SU-DHL-6 (cell line): Measurements from ENCODE around the gene TMTC1.

Experiments used
- EZH2phosphoT487 ChIP-seq: fragments of 200-600 bp; sonication (generic), shearing (Covaris generic); conservative IDR thresholded peaks from 2 replicates; pipeline ENCODE4 v1.6.1; 2018; ENCODE audit warnings: mild to moderate bottlenecking, antibody characterized with exemption, low read length, moderate library complexity, mixed read lengths
- TF ChIP-seq, protein P1 (sequence below): fragments of 200-600 bp; sonication (generic); IDR thresholded peaks from one replicate; pipeline ENCODE4 v1.5.1; 2017; ENCODE audit warnings: antibody characterized with exemption, mild to moderate bottlenecking, low read length, moderate library complexity; ENCODE audit not compliant: insufficient read depth, poor library complexity, severe bottlenecking

- TF ChIP-seq, protein P1, sequence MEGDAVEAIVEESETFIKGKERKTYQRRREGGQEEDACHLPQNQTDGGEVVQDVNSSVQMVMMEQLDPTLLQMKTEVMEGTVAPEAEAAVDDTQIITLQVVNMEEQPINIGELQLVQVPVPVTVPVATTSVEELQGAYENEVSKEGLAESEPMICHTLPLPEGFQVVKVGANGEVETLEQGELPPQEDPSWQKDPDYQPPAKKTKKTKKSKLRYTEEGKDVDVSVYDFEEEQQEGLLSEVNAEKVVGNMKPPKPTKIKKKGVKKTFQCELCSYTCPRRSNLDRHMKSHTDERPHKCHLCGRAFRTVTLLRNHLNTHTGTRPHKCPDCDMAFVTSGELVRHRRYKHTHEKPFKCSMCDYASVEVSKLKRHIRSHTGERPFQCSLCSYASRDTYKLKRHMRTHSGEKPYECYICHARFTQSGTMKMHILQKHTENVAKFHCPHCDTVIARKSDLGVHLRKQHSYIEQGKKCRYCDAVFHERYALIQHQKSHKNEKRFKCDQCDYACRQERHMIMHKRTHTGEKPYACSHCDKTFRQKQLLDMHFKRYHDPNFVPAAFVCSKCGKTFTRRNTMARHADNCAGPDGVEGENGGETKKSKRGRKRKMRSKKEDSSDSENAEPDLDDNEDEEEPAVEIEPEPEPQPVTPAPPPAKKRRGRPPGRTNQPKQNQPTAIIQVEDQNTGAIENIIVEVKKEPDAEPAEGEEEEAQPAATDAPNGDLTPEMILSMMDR, result no peak
- TF ChIP-seq EZH2phosphoT487, result no peak
These were observed 166.9 kb downstream of the TMTC1 start for GRCh38 chr12:29616664-29617406.
